ENCODE data around the gene SLBP.
"Not testable (repeated sequence)": the region's sequence is repeated elsewhere in the genome, so short reads cannot be mapped to it uniquely, and the experiment has no call there.

The SLBP gene

GRCh38 chr4:1675136-1675801 lies 36.9 kb downstream of the SLBP start:
- Histone ChIP-seq H3K4me3 (replicated peaks; ENCODE audit: low read depth, low read length) (no peak overlapping the region), H3K36me3 (ENCODE audit: control insufficient read depth, insufficient read depth, low read length) (no peaks in the 10 kb centered on the region), H3K27me3 (replicated peaks; ENCODE audit: control insufficient read depth, insufficient read depth, low read length) (no peaks in the 10 kb centered on the region)
- TF ChIP-seq CTCF (IDR thresholded peaks at IDR 0.05; ENCODE audit: insufficient read depth, low read length, poor library complexity, severe bottlenecking): no peak
- DNase-seq (ENCODE audit: extremely low read depth, insufficient read length): no peak

GRCh38 chr4:1674682-1675081 lies 37.4 kb downstream of the SLBP start:
- no peaks in the 10 kb centered on the region for H3K36me3 ChIP-seq (ENCODE audit: control insufficient read depth, insufficient read depth, low read length)
- no peaks in the 10 kb centered on the region for H3K27me3 ChIP-seq (replicated peaks; ENCODE audit: control insufficient read depth, insufficient read depth, low read length)
- H3K4me3 ChIP-seq (replicated peaks; ENCODE audit: low read depth, low read length): no peak overlapping the region
- DNase-seq (ENCODE audit: extremely low read depth, insufficient read length): no peak
- no peak for TF ChIP-seq CTCF (IDR thresholded peaks at IDR 0.05; ENCODE audit: insufficient read depth, low read length, poor library complexity, severe bottlenecking)

- Histone ChIP-seq H3K4me3 (replicated peaks; ENCODE audit: low read depth, low read length) (no peak overlapping the region), H3K27me3 (replicated peaks; ENCODE audit: control insufficient read depth, insufficient read depth, low read length) (no peaks in the 10 kb centered on the region), H3K36me3 (ENCODE audit: control insufficient read depth, insufficient read depth, low read length) (no peaks in the 10 kb centered on the region)
- no peak for TF ChIP-seq CTCF (IDR thresholded peaks at IDR 0.05; ENCODE audit: insufficient read depth, low read length, poor library complexity, severe bottlenecking)
- no peak for DNase-seq (ENCODE audit: extremely low read depth, insufficient read length)
Observed at GRCh38 chr4:1673671-1674070, 38.4 kb downstream of the SLBP start.

- DNase-seq (ENCODE audit: extremely low read depth, insufficient read length); H3K36me3 ChIP-seq (ENCODE audit: control insufficient read depth, insufficient read depth, low read length); H3K27me3 ChIP-seq (replicated peaks; ENCODE audit: control insufficient read depth, insufficient read depth, low read length): not testable (repeated sequence)
Observed at GRCh38 chr4:1671011-1671410, 41.1 kb downstream of the SLBP start.

GRCh38 chr4:1670279-1670678 lies 41.8 kb downstream of the SLBP start:
- Histone ChIP-seq H3K4me3 (replicated peaks; ENCODE audit: low read depth, low read length) (no peak overlapping the region), H3K36me3 (ENCODE audit: control insufficient read depth, insufficient read depth, low read length) (no peaks in the 10 kb centered on the region), H3K27me3 (replicated peaks; ENCODE audit: control insufficient read depth, insufficient read depth, low read length) (no peaks in the 10 kb centered on the region)
- TF ChIP-seq CTCF (IDR thresholded peaks at IDR 0.05; ENCODE audit: insufficient read depth, low read length, poor library complexity, severe bottlenecking): no peak
- no peak for DNase-seq (ENCODE audit: extremely low read depth, insufficient read length)

More at GRCh38 chr4:1671011-1671410, 41.1 kb downstream of the SLBP start:
- H3K4me3 ChIP-seq (replicated peaks; ENCODE audit: low read depth, low read length): not testable (repeated sequence)

- H3K36me3 ChIP-seq (ENCODE audit: control insufficient read depth, insufficient read depth, low read length): no peaks in the 10 kb centered on the region
- no peak for TF ChIP-seq CTCF (IDR thresholded peaks at IDR 0.05; ENCODE audit: insufficient read depth, low read length, poor library complexity, severe bottlenecking)
- no peaks in the 10 kb centered on the region for H3K27me3 ChIP-seq (replicated peaks; ENCODE audit: control insufficient read depth, insufficient read depth, low read length)
- no peak for DNase-seq (ENCODE audit: extremely low read depth, insufficient read length)
- H3K4me3 ChIP-seq (replicated peaks; ENCODE audit: low read depth, low read length): no peak overlapping the region
Observed at GRCh38 chr4:1669850-1670249, 42.3 kb downstream of the SLBP start.
